GM19193 (cell line): ENCODE results near the gene FOLR1.

Source experiments
- POLR2A ChIP-seq: IDR thresholded peaks from 4 replicates; pipeline ENCODE4 v1.6.1; 2011; ENCODE audit not compliant: insufficient read depth, insufficient read length; ENCODE audit errors: extremely low read depth

Gene FOLR1

GRCh38 chr11:72188267-72188666 lies 3.7 kb upstream of the FOLR1 start:
- no peak for TF ChIP-seq POLR2A

- no peak for TF ChIP-seq POLR2A
Observed at GRCh38 chr11:72189455-72190250, 2.3 kb upstream of the FOLR1 start.

GRCh38 chr11:72190631-72191071 lies 1.3 kb upstream of the FOLR1 start:
- TF ChIP-seq POLR2A: no peak

- no peak for TF ChIP-seq POLR2A
Observed at GRCh38 chr11:72195518-72196270, 3.8 kb downstream of the FOLR1 start.

DNA sequence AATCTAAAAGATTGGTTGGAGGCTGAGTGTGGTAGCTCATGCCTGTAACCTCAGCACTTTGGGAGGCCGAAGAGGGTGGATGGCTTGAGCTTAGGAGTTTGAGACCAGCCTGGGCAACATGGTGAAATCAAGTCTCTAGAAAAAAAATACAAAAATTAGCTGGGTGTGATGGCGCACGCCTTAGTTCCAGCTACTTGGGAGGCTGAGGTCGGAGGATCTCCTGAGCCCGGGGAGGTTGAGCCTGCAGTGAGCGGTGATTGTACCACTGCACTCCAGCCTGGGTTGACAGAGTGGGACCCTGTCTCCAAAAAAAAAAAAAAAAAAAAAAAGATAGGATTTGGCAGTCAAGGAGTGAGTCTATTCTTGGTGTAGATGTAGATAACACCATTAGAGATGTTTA lies 10.6 kb downstream of the FOLR1 start:
- no peak for TF ChIP-seq POLR2A

- no peak for TF ChIP-seq POLR2A
Observed at GRCh38 chr11:72203163-72203562, 11.2 kb downstream of the FOLR1 start.

GRCh38 chr11:72204886-72205285 lies 12.9 kb downstream of the FOLR1 start:
- no peak for TF ChIP-seq POLR2A

DNA sequence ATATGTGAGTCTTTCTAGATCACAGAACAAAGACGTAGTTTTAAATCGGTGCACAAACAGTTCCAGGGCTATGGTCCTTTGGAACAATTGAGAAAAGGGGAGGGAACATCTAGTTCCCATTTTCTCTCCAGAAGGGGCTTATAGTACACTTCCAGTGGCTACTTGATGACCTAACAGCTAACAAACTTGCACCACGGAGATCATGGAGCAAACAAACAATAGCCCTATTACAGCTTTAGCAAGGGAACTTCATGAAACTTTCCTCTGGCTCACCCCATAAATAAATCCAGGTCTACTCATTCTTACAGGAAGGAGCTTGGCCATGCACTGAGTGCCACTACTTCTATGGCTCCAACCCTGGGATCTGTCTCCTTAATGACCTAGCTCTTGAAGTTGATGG lies 16.3 kb downstream of the FOLR1 start:
- TF ChIP-seq POLR2A: no peak

GRCh38 chr11:72209101-72209500 lies 17.2 kb downstream of the FOLR1 start:
- TF ChIP-seq POLR2A: no peak

- no peak for TF ChIP-seq POLR2A
Observed at GRCh38 chr11:72216638-72217037, 24.7 kb downstream of the FOLR1 start, which contains the start of gene FOLR2. FOLR2 (plus strand) TSS chr11:72216794; CDS start chr11:72218585, 1,791 bp downstream.

- no peak for TF ChIP-seq POLR2A
Observed at GRCh38 chr11:72217841-72218240, 25.9 kb downstream of the FOLR1 start.

DNA sequence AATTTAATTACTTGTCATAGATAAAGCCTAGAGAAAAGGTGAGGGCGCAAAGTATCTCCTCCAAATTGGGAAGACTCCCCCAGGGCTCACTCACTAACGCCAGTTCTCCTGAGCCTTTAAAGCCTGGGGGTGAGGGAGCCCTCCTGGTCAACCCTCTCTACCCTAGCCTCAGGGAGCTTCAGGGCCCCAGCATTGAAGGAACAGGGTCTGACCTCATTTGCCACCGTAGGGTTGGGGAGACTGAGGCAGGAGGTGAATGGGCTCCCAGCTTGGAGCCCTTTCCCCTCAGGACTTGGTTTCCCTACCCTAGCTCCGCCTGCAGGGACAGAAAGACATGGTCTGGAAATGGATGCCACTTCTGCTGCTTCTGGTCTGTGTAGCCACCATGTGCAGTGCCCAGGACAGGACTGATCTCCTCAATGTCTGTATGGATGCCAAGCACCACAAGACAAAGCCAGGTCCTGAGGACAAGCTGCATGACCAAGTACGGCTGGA lies 26.4 kb downstream of the FOLR1 start:
- no peak for TF ChIP-seq POLR2A

GRCh38 chr11:72220696-72221363 lies 28.9 kb downstream of the FOLR1 start:
- TF ChIP-seq POLR2A: no peak

- TF ChIP-seq POLR2A: no peak
Observed at GRCh38 chr11:72221386-72222075, 29.6 kb downstream of the FOLR1 start.
